Chondrocyte (in vitro differentiated cells): Measurements from ENCODE around the gene PAK1IP1. TPM values are rescaled to one million over a fixed set of nuclear protein-coding genes. Genes with fewer than 3 reads are reported as not detected.
A peak's percentile ranks its signal among the peaks of the same experiment; 100 is the strongest.
"Not testable (repeated sequence)": the region's sequence is repeated elsewhere in the genome, so short reads cannot be mapped to it uniquely, and the experiment has no call there.

Experiments used
- DNase-seq: peaks from one replicate; pipeline ENCODE4 v3.0.0; 2021; ENCODE audit warnings: mixed read lengths, low spot score
- H3K27ac Mint-ChIP-seq: one replicate; pipeline ENCODE4 v1.8.0; 2021; ENCODE audit warnings: mild to moderate bottlenecking, moderate library complexity, mixed read lengths; ENCODE audit not compliant: unreplicated experiment
- H3K27me3 Mint-ChIP-seq: 2 replicates; pipeline ENCODE4 v1.8.0; 2021; ENCODE audit warnings: low read depth, mixed read lengths
- H3K36me3 Mint-ChIP-seq: 2 replicates; pipeline ENCODE4 v1.8.0; 2021; ENCODE audit warnings: low read depth, mixed read lengths
- H3K4me1 Mint-ChIP-seq: 2 replicates; pipeline ENCODE4 v1.8.0; 2021; ENCODE audit warnings: low read depth, mild to moderate bottlenecking, mixed read lengths
- H3K4me3 Mint-ChIP-seq: one replicate; pipeline ENCODE4 v1.8.0; 2021; ENCODE audit warnings: mild to moderate bottlenecking, moderate library complexity, mixed read lengths; ENCODE audit not compliant: unreplicated experiment
- H3K9me3 Mint-ChIP-seq: 2 replicates; pipeline ENCODE4 v1.8.0; 2021; ENCODE audit warnings: low read depth, mixed read lengths
- CTCF ChIP-seq: fragments of 200-600 bp; sonication (generic); IDR thresholded peaks from 2 replicates; pipeline ENCODE4 v1.5.0; 2021; ENCODE audit warnings: antibody characterized with exemption, mild to moderate bottlenecking, moderate library complexity
- total RNA-seq: library from RNA; stranded (reverse); gene quantifications from 3 replicates; pipeline ENCODE4 v1.2.1, GENCODE V29; 2021

The PAK1IP1 gene
- total RNA-seq, 1 donor from 2014 or later, result 11.9 TPM

- Mint-ChIP-seq H3K36me3 (no peaks in the 10 kb centered on the region), H3K27me3 (no peaks in the 10 kb centered on the region), H3K4me1 (peaks cover 6% of the 10 kb centered on the region), H3K9me3 (no peaks in the 10 kb centered on the region), H3K4me3 (no peak overlapping the region), H3K27ac (no peak overlapping the region)
- no peak for DNase-seq
- TF ChIP-seq CTCF, result no peak
Observed at GRCh38 chr6:10740061-10740460, 45.3 kb downstream of the PAK1IP1 start.

- not testable (repeated sequence) for H3K4me1 Mint-ChIP-seq, H3K27ac Mint-ChIP-seq, DNase-seq, H3K36me3 Mint-ChIP-seq, H3K9me3 Mint-ChIP-seq, H3K27me3 Mint-ChIP-seq, H3K4me3 Mint-ChIP-seq
Observed at GRCh38 chr6:10741643-10742042, 46.9 kb downstream of the PAK1IP1 start.

GRCh38 chr6:10742251-10742650, 47.5 kb downstream of the PAK1IP1 start:
- DNase-seq, result no peak
- Mint-ChIP-seq H3K4me3 (no peak overlapping the region), H3K4me1 (peaks cover 6% of the 10 kb centered on the region), H3K9me3 (no peaks in the 10 kb centered on the region), H3K27ac (no peak overlapping the region), H3K27me3 (no peaks in the 10 kb centered on the region), H3K36me3 (peaks cover 2% of the 10 kb centered on the region)
- TF ChIP-seq CTCF, result no peak

- Mint-ChIP-seq H3K27me3 (no peaks in the 10 kb centered on the region), H3K4me3 (no peak overlapping the region), H3K4me1 (peaks cover 13% of the 10 kb centered on the region), H3K9me3 (no peaks in the 10 kb centered on the region), H3K36me3 (peaks cover 2% of the 10 kb centered on the region), H3K27ac (no peak overlapping the region)
- DNase-seq, result no peak
- no peak for TF ChIP-seq CTCF
Observed at GRCh38 chr6:10743515-10743914, 48.7 kb downstream of the PAK1IP1 start.

GRCh38 chr6:10745116-10745515, 50.3 kb downstream of the PAK1IP1 start:
- DNase-seq, result no peak
- peaks cover 27% of the 10 kb centered on the region for H3K4me1 Mint-ChIP-seq
- no peaks in the 10 kb centered on the region for H3K27me3 Mint-ChIP-seq
- H3K27ac Mint-ChIP-seq, result peak overlapping the region; percentile 42
- no peak for TF ChIP-seq CTCF
- H3K4me3 Mint-ChIP-seq, result no peak overlapping the region
- no peaks in the 10 kb centered on the region for H3K9me3 Mint-ChIP-seq
- peaks cover 2% of the 10 kb centered on the region for H3K36me3 Mint-ChIP-seq

- peaks cover 28% of the 10 kb centered on the region for H3K4me1 Mint-ChIP-seq
- TF ChIP-seq CTCF, result no peak
Observed at GRCh38 chr6:10746915-10747250, 52.1 kb downstream of the PAK1IP1 start.

More at GRCh38 chr6:10746915-10747250, 52.1 kb downstream of the PAK1IP1 start:
- no peak for DNase-seq
- H3K36me3 Mint-ChIP-seq, result peaks cover 5% of the 10 kb centered on the region
- H3K27me3 Mint-ChIP-seq, result no peaks in the 10 kb centered on the region
- no peaks in the 10 kb centered on the region for H3K9me3 Mint-ChIP-seq
- H3K27ac Mint-ChIP-seq, result peak overlapping the region; percentile 94
- peak overlapping the region; percentile 92 for H3K4me3 Mint-ChIP-seq
